RWPE2 (cell line): ENCODE results near the gene CALY.

ENCODE experiments used
- ATAC-seq: fragments of 200-7000 bp; cut with Tn5 transposase; 3 replicates; pipeline ENCODE4 v1.9.1; 2021; ENCODE audit warnings: low read depth
- DNase-seq: peaks from one replicate; pipeline ENCODE4 v3.0.0-alpha.2; 2020; ENCODE audit warnings: low spot score
- H3K27ac ChIP-seq: fragments of 450-650 bp; 2 replicates; pipeline ENCODE4 v1.5.1; 2017; ENCODE audit warnings: mild to moderate bottlenecking; ENCODE audit not compliant: poor library complexity, severe bottlenecking
- H3K27me3 ChIP-seq: fragments of 250-450 bp; sonication (Bioruptor Pico); 2 replicates; pipeline ENCODE4 v1.5.1; 2021; ENCODE audit warnings: mild to moderate bottlenecking, moderate library complexity; ENCODE audit not compliant: insufficient read depth, poor library complexity, severe bottlenecking
- H3K36me3 ChIP-seq: fragments of 250-450 bp; sonication (Bioruptor Pico); 2 replicates; pipeline ENCODE4 v1.5.1; 2020; ENCODE audit warnings: low read depth, mild to moderate bottlenecking, moderate library complexity
- H3K4me1 ChIP-seq: fragments of 250-450 bp; sonication (Bioruptor Pico); 2 replicates; pipeline ENCODE4 v1.5.1; 2021; ENCODE audit warnings: mild to moderate bottlenecking, moderate library complexity; ENCODE audit not compliant: insufficient read depth, poor library complexity, severe bottlenecking
- H3K4me3 ChIP-seq: fragments of 250-450 bp; sonication (Bioruptor Pico); 2 replicates; pipeline ENCODE4 v1.5.1; 2021; ENCODE audit warnings: mild to moderate bottlenecking, moderate library complexity; ENCODE audit not compliant: severe bottlenecking
- H3K9me3 ChIP-seq: fragments of 250-450 bp; sonication (Bioruptor Pico); 2 replicates; pipeline ENCODE4 v1.5.1; 2021; ENCODE audit warnings: mild to moderate bottlenecking, moderate library complexity; ENCODE audit not compliant: severe bottlenecking
- TF ChIP-seq, protein P1 (sequence below): fragments of 450-650 bp; IDR thresholded peaks from one replicate; pipeline ENCODE4 v1.5.1; 2017; ENCODE audit warnings: mild to moderate bottlenecking, moderate library complexity; ENCODE audit not compliant: poor library complexity, severe bottlenecking

Gene CALY

DNA sequence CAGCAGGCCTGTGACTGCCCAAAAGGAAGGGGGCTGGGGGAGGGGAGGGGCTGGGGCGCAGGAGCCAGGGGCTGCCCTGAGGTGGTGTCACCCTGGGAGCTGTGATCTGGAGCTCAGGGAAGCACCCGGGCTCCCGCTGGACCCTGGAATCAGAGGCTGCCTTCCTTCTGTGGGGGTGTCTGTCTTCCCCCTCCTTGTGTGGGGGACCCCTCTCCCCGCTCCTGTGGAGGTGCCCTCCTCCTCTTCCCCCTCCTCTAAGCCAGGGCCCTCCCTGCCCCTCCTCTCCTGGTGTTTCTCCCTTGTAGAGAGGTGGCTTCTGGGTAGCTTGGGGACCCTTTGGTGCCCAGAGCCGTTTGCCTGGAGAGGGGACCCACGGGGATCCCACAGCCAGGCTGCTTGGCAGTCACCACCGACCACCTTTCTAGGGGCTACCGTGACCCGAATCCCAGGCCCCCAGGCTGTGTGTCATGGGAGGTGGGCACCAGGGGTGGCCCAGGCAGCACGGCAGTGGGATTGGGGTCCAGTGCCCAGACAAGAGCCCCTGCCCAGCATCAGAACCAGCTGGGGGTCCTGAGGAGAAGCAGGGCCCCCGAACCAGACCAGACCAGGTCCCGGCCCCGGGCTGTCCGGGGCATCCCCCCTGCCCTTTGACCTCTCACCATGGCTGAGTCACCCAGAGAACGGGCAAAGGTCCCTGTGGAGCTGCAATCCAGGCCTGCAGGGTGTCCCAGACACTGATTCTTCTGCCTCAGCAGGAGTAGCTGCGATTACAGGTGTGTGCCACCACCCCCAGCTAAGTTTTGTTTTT is 11.2 kb upstream of the CALY start:
- Histone ChIP-seq H3K4me3 (no peak overlapping the region), H3K27ac (no peak overlapping the region), H3K27me3 (no peaks in the 10 kb centered on the region), H3K36me3 (no peaks in the 10 kb centered on the region), H3K4me1 (no peaks in the 10 kb centered on the region), H3K9me3 (no peaks in the 10 kb centered on the region)
- DNase-seq (no peak), ATAC-seq (no peak)
- TF ChIP-seq, protein P1, sequence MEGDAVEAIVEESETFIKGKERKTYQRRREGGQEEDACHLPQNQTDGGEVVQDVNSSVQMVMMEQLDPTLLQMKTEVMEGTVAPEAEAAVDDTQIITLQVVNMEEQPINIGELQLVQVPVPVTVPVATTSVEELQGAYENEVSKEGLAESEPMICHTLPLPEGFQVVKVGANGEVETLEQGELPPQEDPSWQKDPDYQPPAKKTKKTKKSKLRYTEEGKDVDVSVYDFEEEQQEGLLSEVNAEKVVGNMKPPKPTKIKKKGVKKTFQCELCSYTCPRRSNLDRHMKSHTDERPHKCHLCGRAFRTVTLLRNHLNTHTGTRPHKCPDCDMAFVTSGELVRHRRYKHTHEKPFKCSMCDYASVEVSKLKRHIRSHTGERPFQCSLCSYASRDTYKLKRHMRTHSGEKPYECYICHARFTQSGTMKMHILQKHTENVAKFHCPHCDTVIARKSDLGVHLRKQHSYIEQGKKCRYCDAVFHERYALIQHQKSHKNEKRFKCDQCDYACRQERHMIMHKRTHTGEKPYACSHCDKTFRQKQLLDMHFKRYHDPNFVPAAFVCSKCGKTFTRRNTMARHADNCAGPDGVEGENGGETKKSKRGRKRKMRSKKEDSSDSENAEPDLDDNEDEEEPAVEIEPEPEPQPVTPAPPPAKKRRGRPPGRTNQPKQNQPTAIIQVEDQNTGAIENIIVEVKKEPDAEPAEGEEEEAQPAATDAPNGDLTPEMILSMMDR: no peak

DNA sequence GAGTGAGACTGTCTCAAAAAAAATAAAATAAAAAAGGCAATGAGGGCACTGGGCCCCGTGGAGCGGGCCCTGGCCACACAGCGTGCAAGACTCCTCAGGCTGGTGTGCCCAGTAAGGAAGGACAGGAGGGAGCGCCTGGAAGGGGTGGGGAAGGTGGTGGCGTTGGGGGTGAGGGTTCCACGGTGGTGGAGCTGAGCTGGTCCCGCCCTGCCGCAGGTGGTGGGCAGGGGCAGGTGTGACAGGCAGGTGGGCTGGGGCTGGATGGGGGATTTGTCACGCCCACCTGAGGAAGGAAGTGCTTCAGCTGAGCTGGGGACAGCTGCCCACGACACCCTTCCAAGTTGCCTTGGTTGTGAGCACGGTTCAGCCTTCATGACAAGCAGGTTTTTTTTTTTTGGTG is 9.7 kb upstream of the CALY start:
- Histone ChIP-seq H3K4me3 (no peak overlapping the region), H3K27me3 (no peaks in the 10 kb centered on the region), H3K4me1 (no peaks in the 10 kb centered on the region), H3K27ac (no peak overlapping the region), H3K9me3 (no peaks in the 10 kb centered on the region), H3K36me3 (no peaks in the 10 kb centered on the region)
- ATAC-seq (no peak), DNase-seq (no peak)
- TF ChIP-seq, protein P1: no peak

DNA sequence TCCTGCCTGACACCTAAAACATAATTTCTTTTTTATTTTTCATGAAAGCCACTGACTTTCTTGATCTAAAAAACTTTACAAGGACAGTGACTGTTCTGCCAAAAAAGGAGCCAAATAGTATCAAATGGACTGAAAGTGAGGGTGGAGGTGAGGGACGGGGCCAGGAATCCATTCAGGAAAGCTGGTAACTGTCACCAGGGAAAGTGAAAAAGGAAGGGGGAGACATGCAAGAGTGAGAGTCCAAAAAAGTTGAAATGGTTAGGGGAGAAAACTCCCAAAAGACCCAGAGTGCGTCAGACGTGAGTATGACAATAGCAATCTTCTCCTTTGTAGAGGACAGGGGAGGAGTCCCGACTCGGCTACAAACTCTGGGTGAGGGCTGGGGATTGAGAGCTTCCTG is 7.5 kb upstream of the CALY start:
- Histone ChIP-seq H3K4me3 (no peak overlapping the region), H3K36me3 (no peaks in the 10 kb centered on the region), H3K27ac (no peak overlapping the region), H3K27me3 (no peaks in the 10 kb centered on the region), H3K4me1 (no peaks in the 10 kb centered on the region), H3K9me3 (no peaks in the 10 kb centered on the region)
- ATAC-seq: no peak
- DNase-seq: no peak
- TF ChIP-seq, protein P1: no peak

DNA sequence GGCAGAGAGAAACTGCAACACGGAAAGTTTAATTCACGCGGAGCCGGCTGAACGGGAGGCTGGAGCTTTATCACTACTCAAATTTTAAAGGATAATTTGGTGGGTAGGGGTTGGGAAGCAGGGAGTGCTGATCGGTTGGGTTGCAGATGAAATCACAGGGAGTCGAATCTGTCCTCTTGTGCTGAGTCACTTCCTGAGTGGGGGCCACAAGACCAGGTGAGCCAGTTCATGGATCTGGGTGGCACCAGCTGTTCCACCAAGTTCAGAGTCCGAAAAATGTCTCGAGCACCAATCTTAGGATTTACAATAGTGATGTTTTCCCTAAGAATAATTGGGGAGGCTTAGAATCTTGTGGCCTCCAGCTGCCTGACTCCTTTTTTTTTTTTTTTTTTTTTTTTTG is 6.9 kb upstream of the CALY start:
- no peak overlapping the region for H3K4me3 ChIP-seq
- ATAC-seq: no peak

More for the DNA sequence above, 6.9 kb upstream of the CALY start:
- no peak for DNase-seq
- Histone ChIP-seq H3K27me3 (no peaks in the 10 kb centered on the region), H3K27ac (no peak overlapping the region), H3K4me1 (no peaks in the 10 kb centered on the region), H3K36me3 (no peaks in the 10 kb centered on the region), H3K9me3 (no peaks in the 10 kb centered on the region)
- TF ChIP-seq, protein P1: no peak
